Epithelial cell of prostate (primary cell): ENCODE results near the gene MACC1.
"Not testable (repeated sequence)": the region's sequence is repeated elsewhere in the genome, so short reads cannot be mapped to it uniquely, and the experiment has no call there.

Source experiments
- DNase-seq: peaks from one replicate; pipeline ENCODE4 v3.0.0-alpha.2; 2011; ENCODE audit warnings: low read depth, low spot score
- H3K27ac ChIP-seq: fragments of 450-650 bp; 2 replicates; pipeline ENCODE4 v1.5.1; 2017; ENCODE audit warnings: mild to moderate bottlenecking

MACC1 gene

DNA sequence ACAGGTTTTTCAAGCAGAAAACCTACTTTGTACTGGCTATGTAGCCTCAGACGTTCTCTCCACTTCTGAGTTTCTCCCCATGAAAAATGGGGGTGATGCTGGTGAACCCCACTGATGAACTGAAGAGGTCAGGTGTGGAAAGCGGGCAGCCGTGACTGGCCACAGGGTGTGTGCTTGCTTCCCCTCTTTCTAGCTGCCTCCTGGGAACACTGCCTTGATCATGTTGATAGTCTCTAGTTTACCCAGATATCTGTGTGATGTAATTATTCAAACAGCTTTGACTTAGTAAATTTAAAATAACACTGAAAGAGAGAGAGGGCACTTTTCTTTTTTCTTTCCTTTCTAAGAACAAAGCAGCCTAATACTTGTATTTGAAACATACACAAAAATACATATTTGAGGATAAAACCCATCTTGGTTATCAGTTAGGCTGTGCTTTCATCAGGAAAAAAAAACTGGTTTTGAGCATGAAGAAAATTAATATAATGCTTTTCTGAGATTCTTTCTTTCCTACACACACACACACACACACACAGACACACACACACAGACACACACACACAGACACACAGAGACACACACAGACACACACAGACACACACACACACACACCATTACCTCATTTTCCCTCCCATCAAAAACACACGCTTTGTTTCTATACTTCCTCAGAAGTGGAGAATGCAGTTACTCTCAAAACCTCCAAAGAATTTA is 76.7 kb downstream of the MACC1 start:
- H3K27ac ChIP-seq, result no peak overlapping the region
- no peak for DNase-seq

DNA sequence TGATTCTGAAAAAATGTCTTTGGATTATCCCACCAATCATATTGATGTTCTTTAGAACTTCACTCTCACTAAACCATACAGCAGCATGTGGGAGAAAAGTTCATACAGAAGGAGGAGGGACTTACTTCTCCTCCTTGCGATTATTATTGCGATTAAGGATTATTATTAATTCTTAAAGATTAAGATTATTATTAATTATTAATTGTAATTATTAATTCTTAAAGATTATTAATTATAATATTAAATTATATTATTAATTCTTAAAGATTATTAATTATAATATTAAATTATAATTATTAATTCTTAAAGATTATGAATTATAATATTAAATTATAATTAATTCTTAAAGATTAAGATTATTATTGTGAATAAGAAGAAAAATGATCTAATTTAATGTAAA is 80.5 kb downstream of the MACC1 start:
- DNase-seq, result no peak
- H3K27ac ChIP-seq, result no peak overlapping the region

DNA sequence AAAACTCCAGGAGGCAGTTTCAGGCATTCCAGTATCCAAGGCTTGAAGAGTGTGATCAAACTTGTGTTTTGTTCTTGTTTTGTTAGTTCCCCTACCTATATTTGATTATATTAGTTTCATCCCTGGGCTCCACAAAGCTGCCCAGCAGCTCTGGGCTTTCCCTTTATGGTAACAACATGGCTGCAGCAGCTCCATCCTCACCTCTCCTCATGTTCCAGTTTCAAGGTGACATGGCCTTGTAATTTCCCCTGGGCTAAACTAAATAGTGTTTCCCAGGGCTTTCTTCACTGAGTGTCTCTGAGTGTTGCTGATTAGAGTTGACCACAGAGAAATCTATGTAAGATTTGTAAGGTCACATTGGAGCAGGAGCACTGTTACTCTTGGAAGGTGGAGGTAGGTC is 83.4 kb downstream of the MACC1 start:
- no peak for DNase-seq
- no peak overlapping the region for H3K27ac ChIP-seq

DNA sequence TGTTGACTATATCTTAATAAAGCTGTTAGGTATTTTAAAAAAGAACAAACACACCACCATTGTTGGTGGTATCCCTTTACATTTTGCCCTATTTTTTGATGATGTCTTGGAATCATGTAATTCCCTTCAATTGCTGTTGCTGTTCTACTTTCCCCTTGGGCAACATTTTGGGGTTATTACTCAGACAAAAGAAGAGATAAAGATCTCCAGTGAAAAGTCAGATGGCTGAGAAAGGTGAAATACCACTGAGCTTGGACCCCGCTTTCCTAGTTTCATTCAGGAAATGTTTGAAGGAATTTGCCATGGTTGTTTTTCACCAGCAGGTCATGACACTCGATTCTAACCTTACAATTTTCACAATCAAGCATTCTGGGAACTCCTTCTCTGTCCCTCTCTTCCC is 84.6 kb downstream of the MACC1 start:
- H3K27ac ChIP-seq, result no peak overlapping the region
- no peak for DNase-seq

DNA sequence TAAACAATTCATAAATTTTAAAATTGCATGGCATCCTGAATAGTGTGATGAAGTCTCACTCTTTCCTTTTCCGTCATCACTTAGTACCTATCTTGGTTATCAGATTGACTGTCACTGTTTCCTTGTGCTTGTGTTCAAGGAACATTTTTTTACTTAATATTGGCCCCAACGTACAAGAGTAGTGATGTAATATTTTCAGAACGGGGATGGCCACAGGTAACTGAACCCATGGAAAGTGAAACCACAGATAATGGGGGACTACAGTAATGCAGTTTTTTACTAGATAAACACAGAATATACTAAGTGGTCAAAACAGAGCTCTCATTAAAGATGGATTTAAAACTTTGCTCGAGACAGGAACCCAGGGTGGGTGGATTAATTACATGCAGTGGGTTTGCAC is 85.4 kb downstream of the MACC1 start:
- DNase-seq, result no peak
- no peak overlapping the region for H3K27ac ChIP-seq

DNA sequence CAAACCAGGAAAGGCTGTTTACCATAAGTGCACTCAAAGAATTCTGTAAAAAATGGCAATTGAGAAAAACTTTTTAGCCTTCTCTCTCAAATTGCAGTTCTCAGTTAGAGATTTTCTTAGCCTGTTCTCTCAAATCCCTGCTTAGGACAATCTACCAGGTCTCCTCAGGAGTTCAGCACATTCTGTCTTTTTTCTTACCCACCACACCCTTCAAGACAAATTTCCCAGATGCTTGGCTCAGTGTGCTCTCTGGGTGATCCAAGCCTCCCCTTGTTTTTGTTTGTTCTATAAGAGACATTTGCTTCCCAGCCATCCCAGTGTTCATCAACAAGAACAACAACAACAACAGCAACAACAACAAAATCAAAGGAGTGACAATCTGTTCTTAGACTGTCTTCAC is 87.3 kb downstream of the MACC1 start:
- no peak for DNase-seq
- no peak overlapping the region for H3K27ac ChIP-seq

DNA sequence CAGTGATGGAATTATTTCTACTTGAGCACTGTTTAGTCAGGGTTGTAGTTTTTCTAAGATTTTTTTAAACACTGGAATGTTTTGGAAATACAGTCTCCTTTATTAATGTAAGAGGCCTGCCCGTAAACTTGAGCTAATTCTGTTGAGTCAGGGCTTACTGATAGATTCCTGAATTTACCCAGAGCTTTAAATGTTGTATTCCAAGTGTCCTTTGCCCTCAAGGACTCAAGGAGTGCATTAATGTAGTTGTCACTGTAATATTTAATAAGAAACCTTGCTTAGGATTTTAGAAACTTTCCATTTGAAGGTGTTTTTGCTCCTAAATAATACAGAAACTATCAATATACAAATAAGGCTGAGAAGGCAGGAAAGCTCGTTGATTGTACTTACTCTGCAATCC is 89.2 kb downstream of the MACC1 start:
- no peak overlapping the region for H3K27ac ChIP-seq

DNA sequence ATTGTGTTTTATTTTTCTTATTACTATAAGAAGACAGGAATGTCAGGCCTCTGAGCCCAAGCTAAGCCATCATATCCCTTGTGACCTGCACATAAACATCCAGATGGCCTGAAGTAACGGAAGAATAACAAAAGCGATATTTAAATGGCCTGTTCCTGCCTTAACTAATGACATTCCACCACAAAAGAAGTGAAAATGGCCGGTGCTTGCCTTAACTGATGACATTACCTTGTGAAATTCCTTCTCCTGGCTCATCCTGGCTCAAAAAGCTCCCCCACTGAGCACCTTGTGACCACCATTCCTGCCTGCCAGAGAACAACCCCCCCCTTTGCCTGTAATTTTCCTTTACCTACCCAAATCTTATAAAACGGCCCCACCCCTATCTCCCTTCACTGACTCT is 91.1 kb downstream of the MACC1 start:
- DNase-seq, H3K27ac ChIP-seq: not testable (repeated sequence)

More for the DNA sequence above, 89.2 kb downstream of the MACC1 start:
- DNase-seq, result no peak

DNA sequence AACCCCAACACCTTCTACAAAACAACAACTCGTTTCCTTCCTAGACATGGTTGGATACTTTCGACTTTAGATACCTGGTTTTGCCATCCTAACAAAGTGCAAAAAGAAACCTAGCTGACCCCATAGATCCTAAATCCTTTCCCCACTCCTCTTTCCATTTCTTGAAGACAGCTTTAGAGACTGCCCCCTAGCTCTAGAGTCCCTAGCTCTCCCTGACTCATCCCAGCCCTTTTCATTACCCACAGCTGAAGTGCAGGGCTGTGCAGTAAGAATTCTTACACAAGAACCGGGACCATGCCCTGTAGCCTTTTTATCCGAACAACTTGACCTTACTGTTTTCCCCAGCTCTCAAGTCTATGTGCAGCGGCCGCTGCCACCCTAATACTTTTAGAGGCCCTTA is 93.1 kb downstream of the MACC1 start:
- not testable (repeated sequence) for DNase-seq, H3K27ac ChIP-seq

DNA sequence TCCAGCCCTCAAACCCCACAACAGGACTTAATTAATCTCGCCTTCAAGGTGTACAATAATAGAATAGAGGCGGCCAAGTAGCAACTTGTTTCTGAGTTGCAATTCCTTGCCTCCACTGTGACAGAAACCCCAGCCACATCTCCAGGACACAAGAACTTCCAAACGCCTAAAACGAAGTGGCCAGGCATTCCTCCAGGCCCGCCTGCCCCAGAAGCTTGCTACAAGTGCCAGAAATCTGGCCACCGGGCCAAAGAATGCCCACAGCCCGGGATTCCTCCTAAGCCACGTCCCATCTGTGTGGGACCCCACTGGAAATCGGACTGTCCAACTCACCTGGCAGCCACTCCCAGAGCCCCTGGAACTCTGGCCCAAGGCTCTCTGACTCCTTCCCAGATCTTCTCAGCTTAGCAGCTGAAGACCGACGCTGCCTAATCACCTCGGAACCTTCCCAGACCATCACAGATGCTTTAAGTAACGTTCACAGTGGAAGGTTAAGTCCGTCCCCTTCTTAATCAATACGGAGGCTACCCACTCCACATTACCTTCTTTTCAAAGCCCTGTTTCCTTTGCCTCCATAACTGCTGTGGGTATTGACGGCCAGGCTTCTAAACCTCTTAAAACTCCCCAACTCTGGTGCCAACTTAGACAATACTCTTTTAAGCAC is 94.4 kb downstream of the MACC1 start:
- not testable (repeated sequence) for DNase-seq, H3K27ac ChIP-seq

DNA sequence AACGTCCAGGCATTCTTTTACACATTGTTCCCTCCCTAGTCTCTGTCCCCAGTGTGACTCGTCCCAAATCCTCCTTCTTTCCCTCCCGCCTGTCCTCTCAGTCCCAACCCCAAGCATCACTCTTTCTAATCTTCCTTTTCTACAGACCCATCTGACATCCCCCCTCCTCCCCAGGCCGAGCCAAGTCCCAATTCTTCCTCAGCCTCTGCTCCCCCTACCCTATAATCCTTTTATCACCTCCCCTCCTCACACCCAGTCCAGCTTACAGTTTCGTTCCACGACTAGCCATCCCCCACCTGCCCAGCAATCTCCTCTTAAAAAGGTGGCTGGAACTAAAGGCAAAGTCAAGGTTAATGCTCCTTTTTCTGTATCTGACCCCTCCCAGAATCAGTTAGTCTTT is 95.1 kb downstream of the MACC1 start:
- no peak for DNase-seq
- H3K27ac ChIP-seq, result no peak overlapping the region

DNA sequence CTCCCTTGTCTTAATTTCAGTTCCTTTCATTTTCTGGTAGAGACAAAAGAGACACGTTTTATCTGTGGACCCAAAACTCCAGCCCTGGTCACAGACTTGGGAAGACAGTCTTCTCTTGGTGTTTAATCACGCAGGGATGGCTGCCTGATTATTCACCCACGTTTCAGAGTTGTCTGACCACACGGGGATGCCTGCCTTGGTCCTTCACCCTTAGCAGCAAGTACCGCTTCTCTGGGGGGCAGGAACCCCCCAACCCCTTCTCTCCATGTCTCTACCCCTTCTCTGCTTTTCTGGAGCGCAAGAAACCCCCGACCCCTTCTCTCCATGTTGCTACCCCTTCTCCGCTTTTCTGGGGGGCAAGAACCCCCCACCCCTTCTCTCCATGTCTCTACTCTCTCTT is 95.8 kb downstream of the MACC1 start:
- DNase-seq, result no peak
- H3K27ac ChIP-seq, result no peak overlapping the region

DNA sequence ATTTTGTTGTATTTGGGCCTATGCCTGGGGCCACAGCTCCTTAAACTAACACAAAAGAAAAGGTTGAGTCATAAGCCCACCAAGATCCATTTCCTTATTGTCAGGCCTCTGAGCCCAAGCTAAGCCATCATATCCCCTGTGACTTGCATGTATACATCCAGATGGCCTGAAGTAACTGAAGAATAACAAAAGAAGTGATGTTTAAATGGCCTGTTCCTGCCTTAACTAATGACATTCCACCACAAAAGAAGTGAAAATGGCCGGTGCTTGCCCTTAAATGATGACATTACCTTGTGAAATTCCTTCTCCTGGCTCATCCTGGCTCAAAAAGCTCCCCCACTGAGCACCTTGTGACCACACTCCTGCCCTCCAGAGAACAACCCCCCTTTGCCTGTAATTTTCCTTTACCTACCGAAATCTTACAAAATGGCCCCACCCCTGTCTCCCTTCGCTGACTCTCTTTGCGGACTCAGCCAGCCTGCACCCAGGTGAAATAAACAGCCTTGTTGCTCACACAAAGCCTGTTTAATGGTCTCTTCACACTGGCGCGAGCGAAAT is 96.5 kb downstream of the MACC1 start:
- DNase-seq, H3K27ac ChIP-seq: not testable (repeated sequence)

DNA sequence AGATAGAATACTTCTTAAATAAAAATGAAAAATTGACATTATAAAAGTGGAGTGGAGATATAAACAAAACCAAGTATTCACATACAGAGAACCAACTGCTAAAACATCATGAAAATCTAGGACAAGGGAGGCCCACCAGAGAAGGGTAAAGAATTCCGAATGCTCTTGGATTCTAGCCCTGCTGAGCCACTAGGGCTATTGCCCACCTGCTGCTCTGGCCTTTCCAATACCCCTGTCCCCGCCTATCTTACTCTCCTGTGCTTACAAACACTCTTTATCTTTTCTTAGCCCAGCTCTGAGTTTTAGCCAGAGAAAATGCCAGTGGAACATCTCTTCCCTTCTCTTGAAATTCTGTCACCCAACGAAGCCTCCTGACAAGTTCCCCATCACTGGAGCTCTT is 100.3 kb downstream of the MACC1 start:
- no peak for DNase-seq
- no peak overlapping the region for H3K27ac ChIP-seq

DNA sequence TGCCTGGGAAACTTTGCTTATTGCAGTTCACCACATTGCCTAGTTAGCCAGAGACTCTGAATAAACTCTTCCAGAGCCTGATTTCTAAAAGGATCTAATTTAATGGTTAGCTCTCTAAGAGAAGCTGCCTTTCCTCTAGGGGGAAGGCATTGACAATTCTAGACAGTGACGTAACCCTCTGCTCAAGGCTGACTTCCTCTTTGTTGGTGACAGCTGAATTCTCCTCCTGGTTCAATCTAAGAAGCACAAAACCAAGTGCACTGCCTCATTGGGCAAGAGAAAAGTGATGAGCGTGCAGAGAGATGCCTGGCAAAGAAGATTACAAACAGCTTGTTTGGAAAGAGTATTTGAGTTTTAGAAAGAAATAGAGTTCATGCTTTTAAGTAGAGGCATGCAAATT is 102.7 kb downstream of the MACC1 start:
- H3K27ac ChIP-seq, result no peak overlapping the region
- no peak for DNase-seq

DNA sequence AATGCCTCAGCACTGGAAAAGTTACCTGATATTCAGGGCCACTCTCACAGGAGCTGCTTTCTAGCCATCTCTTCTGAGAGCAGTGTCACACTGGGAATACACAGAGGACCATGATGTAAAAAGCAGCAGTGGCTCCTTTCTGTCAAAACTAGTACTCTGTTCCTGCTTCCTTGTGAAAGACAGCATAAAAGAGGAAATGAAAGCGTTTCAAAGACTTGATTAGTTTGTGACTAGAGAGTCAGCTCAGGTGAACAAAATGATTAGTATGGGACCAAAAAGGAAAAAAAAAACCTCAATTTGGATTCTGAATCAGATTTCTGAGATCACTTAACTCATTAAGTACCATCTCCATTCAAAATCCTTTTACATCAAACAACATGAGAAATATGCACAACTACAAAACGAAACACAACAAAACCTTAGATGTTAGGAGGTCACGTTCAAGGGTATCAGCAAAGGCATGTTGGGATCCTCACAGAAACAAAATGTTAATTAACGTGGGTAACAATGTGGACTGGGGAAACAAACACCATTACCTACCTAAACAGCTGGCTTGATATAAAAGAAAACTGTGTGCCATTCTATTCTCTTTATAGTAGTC is 103.7 kb downstream of the MACC1 start:
- H3K27ac ChIP-seq, result no peak overlapping the region
- no peak for DNase-seq

DNA sequence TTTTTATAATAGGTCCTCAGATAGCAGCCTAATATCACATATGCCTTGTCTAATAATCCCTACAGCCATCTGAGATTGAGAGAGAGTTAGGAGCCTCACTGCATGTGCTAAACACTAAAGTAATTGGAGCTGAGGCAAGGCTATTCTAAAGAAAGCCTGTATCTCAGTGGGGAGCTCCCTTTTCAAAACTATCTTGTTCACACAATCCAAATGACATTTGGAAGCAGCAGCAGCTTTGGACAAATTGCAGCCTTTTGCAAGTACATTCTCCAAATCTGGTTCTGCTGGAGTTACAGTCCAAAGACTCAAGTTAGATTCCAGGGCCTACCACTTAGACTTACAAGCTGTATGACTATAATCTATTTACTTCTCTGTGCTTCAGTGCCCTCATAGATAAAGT is 104.5 kb downstream of the MACC1 start:
- no peak for DNase-seq
- H3K27ac ChIP-seq, result no peak overlapping the region

DNA sequence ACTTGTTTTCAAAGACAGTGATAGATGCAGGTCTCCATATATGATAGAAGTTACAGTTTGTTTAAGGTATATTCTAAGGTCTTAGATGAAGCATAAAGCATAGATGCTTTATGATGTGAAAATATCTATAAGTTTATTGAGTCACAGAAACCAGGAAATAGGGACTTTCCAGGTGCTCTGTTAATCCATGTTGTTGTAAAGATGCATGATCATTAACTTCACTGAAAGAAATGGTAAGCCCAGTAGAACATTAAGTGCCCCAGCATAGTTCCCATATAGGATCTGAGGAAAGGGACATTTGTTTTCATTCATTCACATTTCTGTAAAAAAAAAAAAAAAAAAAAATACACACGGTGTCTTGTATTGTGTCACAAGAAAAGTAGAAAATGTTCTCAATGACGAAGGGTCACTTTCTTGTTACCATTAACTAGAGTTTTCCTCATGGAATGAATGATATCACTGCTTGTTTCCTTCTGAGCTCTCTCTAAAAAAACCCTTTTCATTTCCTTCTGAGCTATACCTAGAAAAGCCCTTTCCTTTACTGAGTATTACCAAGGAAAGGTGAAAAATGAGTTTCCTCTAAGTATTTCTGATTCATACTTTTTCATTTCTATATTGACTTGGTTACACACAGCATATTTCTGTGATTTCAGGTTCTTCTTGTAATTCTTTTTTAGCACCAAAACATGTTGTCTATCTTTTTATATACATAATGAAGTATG is 105.2 kb downstream of the MACC1 start:
- no peak overlapping the region for H3K27ac ChIP-seq

DNA sequence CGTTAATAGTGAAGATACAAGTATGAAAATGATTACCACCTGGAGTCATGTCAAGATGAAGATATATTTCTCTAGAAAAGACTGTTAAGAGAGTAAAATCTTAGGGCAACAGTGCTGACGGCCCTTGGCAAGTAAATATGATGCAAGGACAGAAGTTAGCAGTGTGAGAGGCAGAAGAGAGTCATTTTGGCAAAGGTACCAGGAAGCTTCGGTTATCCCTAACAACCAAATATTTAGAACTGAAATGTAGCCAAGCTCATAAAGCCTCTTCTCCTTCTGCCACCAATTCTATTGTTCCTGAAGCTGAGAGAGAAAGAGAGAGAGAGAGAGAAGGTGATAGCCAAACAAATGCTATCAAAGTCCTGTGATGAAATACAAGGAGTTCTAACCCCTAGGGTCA is 109.6 kb downstream of the MACC1 start:
- H3K27ac ChIP-seq, result no peak overlapping the region
- DNase-seq, result no peak

More for the DNA sequence above, 105.2 kb downstream of the MACC1 start:
- no peak for DNase-seq

DNA sequence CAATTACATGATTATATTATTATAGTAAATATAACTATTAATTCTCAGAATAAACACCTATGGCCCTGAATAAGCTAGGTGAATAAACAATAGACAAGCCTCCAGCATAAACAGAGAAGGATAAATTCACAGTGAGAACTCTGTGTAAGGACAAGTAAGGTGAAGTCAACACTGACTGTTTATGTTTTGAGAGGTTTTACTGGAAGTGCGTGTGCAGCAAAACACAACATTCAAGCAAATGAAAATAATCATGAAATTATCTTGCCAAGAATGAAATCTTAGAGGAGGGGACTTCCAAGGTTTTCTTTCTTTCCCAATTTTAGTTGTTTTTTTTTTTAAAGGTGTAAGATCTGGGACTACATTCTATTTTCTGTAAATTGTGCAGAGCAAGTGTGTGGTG is 112.5 kb downstream of the MACC1 start:
- no peak overlapping the region for H3K27ac ChIP-seq
- no peak for DNase-seq

DNA sequence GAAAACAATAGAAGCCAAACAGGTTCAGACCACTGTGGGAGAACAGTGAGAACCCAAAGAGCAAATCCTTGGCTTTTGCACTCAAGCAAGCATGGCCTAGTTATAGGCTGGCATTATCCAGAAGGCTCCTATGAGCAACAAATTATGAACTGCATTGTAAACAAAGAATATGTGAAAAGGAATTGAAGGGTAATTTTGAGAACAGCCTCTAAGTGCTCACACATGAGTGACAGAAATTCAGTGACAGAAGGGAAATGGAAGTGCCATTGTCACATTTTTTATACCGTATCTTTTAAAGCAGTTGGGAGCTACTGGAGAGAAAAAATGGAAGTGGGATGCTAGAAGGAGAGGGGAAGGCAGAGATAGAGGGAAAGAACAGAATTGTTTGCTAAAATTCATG is 114.2 kb downstream of the MACC1 start:
- no peak for DNase-seq
- H3K27ac ChIP-seq, result no peak overlapping the region
